GM18909 (cell line): ENCODE measurements around the gene C15orf39.

Experiments used
- ATAC-seq: cut with Tn5 transposase; IDR thresholded peaks from one replicate; pipeline ENCODE4 v1.9.1; 2021; ENCODE audit warnings: mild to moderate bottlenecking; ENCODE audit not compliant: unreplicated experiment, poor library complexity

Gene C15orf39

DNA sequence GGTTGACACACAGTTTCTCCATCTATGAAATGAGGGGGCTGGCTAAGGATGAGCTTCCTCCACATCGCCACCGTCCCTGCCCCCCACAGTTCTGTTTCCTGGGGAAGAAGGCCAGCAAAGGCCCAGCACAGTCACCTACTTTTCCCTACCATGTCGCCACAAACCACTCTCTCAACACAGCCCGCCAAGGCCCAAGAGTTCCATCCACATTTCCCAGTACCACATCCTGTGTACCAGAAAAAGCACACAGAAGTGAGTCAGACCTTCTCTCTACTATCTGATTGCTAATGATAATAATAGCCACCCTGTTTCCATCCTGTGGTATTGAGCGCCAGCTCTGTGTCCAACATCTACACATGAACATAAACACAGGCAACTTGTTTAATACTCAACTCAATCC lies 30.3 kb upstream of the C15orf39 start:
- ATAC-seq = no peak

- no peak for ATAC-seq
Measured at GRCh38 chr15:75172284-75172820, 29.3 kb upstream of the C15orf39 start.

DNA sequence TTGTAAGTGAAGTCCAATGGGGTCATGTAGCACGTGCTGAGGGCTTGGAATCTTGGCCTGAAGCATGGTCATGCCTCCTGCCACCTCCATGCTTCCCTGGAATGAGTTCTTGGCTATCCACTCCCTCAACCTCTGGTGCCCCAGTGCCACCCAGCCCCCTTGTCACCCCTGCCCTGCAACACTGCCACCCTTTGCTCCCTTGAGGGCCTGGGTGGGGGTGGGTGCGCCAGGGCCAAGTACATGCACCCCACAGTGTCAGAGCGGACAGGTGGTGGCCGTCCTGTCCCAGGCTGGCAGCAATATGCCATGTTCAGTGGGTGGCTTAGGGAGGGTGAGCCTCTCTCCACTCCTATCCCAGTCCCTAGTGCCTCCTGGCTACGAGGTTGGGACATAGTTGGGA lies 27.6 kb upstream of the C15orf39 start:
- no peak for ATAC-seq

DNA sequence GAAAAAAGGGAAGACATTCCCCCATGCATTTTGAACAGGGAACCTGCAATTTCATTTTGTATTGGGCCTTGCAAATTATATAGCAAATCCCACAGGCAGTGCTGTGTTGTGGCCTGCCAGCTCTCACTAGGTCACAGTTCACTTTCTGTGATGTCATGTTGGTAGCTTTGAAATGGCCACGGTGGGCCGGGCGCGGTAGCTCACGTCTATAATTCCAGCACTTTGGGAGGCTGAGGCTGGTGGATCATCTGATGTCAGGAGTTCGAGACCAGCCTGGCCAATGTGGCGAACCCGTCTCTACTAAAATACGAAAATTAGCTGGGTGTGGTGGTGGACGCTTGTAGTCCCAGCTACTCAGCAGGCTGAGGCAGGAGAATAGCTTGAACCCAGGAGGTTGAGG lies 27.0 kb upstream of the C15orf39 start:
- no peak for ATAC-seq

GRCh38 chr15:75176396-75176761 lies 25.3 kb upstream of the C15orf39 start:
- ATAC-seq = no peak

- no peak for ATAC-seq
Measured at GRCh38 chr15:75177360-75178071, 24.2 kb upstream of the C15orf39 start.

DNA sequence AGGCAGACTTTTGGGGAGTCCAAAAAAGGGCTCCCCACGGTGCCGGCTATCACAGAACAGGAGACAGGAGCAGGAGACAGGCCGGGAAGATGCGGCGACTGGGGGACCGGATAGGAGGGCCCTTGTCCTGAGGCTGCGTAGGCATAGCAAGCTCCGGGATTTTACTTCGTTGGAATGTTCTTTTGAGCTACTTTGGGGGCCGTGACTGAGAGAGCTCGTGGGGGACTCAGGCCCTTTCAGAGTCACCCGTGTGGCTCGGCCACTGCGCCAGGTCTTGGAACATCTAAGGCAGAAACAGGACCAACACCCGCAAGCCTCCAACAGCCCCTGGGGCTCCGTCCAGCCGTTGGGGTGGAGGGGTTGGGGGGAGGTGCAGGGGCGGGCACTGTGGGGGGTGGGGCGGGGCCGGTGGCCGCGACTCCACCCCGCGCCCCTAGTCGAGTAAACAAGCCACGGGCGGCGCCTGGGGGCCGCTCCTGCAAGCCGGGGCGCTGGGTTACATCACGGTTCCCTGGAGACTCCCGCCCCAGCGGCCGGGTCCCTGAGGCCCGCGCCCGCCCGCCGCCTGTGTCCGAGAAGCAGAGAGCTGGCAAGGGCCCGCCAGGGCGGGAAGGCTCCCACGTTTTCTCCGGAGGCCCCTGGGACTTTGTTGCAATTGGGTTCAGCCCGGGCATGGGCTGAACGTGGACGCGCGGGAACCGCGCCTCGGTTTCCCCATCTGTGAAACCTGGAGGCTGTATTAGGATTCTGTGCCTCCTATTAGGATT lies 23.3 kb upstream of the C15orf39 start:
- ATAC-seq = no peak

DNA sequence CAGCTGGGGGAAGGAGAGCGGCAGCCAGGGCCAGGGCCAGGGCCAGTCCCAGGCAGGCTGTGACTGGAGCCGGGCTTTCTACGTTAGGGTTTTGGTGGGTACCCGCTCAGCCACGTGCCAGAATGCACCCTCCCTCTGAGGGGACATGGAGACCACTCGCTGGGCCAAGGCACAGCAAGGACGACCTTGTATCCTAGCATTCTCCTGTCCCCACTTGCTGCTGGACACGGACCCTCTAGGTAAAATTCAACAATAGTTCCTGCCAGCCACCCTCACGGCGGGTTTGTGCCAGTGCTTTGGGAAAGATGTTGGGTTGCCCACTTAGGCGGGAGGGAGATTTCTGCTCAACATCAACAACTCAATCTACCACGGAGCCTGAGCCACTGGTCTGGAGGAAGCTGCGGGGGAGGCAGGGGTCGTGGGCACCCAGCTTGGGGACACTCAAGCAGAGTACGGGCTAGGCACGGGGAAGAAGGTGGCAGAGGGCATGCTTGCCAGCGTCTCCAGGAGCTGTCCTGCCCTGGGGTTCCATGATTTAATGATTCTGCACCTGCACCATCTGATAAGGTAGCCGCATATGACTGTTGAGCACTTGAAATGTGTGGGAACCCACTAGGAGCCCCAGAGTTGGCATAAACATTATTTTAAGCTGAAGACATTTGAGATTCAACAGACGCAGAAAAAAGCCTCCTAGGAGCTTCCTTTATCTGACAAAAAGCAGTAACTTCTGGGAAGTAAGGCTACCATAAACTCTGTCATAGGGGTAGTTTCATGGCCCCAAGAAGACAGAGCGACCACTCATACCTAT lies 22.5 kb upstream of the C15orf39 start:
- ATAC-seq = no peak

GRCh38 chr15:75179746-75180140 lies 21.9 kb upstream of the C15orf39 start:
- ATAC-seq = no peak

- no peak for ATAC-seq
Measured at GRCh38 chr15:75181780-75182179, 19.9 kb upstream of the C15orf39 start.

GRCh38 chr15:75182187-75183131 lies 19.2 kb upstream of the C15orf39 start:
- ATAC-seq = no peak

GRCh38 chr15:75185271-75186029 lies 16.2 kb upstream of the C15orf39 start:
- no peak for ATAC-seq

DNA sequence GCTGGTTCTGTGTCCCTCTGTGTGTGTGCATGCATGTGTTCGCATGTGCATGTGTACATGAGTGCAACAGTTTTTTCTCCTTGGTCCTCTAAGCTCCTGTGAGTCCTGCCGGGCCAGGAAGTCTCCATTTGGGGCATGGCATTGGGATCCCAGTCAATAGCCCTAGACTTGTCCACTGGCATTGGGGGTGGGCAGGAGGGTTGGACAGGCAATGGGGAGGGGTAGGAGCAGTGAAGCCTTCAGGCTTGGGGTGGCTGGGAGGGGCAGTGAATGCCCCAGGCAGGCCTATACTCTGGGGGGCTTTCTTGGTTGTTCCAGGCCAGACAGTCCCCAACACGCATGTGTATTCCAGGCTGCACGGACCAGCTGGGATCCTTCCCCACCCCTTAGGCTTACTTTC lies 15.6 kb upstream of the C15orf39 start:
- no peak for ATAC-seq

GRCh38 chr15:75188499-75188898 lies 13.2 kb upstream of the C15orf39 start:
- no peak for ATAC-seq

GRCh38 chr15:75191235-75191634 lies 10.4 kb upstream of the C15orf39 start:
- no peak for ATAC-seq

GRCh38 chr15:75192307-75192706 lies 9.4 kb upstream of the C15orf39 start:
- no peak for ATAC-seq

- no peak for ATAC-seq
Measured at GRCh38 chr15:75193272-75193671, 8.4 kb upstream of the C15orf39 start.

DNA sequence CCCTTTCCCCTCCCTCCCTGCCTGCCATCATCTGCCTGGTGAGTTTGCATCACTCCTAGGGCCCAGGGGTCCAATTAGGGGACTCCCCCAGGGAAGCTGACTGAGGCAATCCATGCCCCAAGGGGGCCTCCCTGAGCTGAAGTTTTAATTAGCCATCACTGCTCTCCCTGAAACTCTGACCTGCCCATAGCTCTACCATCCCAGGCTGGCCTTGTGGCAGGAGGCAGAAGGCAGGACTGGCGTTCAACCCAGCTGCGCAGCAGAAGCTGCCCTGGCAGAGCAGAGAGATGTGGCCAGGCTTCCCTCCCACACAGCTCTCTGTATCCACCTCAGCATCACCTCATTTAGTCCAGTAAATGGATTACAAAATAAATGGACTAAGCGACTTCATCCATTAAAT lies 7.7 kb upstream of the C15orf39 start:
- no peak for ATAC-seq

DNA sequence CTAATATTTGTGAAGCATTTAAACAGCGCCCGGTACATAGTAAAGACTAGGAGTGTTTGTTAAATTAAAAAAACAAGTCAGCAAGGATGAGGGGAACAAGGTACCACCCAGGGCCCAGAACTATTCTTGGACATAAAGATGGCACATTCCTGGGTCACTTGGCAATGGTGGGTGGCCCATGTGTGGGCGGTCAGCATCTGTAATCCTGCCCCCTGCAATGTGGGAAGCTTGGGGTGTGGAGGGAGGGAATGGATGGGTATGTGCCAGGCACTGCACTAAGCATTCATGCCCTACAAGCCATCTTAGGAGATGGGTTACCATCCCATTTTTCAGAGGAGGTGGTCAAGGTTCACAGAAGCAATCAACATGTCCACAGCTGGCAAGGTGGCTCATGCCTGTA lies 7.3 kb upstream of the C15orf39 start:
- no peak for ATAC-seq
